DOHH2 (cell line): ENCODE results near the gene FSTL4.

Experiments
- EZH2phosphoT487 ChIP-seq: fragments of 200-600 bp; sonication (generic); IDR thresholded peaks from 2 replicates; pipeline ENCODE4 v1.6.1; 2017; ENCODE audit warnings: borderline replicate concordance, mild to moderate bottlenecking, antibody characterized with exemption, low read length, moderate library complexity, mixed read lengths
- TF ChIP-seq, protein P1 (sequence below): fragments of 200-600 bp; sonication (generic); IDR thresholded peaks from one replicate; pipeline ENCODE4 v1.5.1; 2014; ENCODE audit warnings: antibody characterized with exemption, mild to moderate bottlenecking, low read depth, low read length; ENCODE audit not compliant: poor library complexity, severe bottlenecking

DNA sequence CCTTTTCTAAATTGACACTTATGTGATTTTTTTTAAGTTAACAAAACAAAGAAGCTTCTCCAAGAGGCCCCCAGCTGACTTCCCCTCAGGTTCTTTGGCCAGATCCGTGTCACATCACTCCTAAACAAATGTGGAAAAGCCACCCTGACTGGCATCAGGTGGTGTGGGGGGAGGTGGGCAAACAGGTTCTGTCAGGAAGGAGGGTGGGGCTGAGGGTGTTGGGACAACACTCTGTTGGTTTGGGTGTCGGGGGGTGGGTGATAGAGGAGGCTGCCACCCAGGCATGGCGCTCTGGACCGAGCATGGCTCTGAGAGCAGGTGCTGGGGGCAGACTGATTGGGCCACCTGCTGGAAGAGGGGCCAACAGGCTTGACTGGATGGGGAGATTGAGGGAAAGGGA is 349.7 kb downstream of the FSTL4 start:
- TF ChIP-seq EZH2phosphoT487, result no peak
- TF ChIP-seq, protein P1, sequence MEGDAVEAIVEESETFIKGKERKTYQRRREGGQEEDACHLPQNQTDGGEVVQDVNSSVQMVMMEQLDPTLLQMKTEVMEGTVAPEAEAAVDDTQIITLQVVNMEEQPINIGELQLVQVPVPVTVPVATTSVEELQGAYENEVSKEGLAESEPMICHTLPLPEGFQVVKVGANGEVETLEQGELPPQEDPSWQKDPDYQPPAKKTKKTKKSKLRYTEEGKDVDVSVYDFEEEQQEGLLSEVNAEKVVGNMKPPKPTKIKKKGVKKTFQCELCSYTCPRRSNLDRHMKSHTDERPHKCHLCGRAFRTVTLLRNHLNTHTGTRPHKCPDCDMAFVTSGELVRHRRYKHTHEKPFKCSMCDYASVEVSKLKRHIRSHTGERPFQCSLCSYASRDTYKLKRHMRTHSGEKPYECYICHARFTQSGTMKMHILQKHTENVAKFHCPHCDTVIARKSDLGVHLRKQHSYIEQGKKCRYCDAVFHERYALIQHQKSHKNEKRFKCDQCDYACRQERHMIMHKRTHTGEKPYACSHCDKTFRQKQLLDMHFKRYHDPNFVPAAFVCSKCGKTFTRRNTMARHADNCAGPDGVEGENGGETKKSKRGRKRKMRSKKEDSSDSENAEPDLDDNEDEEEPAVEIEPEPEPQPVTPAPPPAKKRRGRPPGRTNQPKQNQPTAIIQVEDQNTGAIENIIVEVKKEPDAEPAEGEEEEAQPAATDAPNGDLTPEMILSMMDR, result no peak
